HG03066 (cell line): ENCODE data around the gene CFAP251.

Source experiments
- ATAC-seq: cut with Tn5 transposase; IDR thresholded peaks from one replicate; pipeline ENCODE4 v1.9.1; 2021; ENCODE audit warnings: low read depth; ENCODE audit not compliant: unreplicated experiment

The CFAP251 gene

GRCh38 chr12:122045262-122045661 is 126.9 kb downstream of the CFAP251 start:
- no peak for ATAC-seq

- ATAC-seq, result no peak
These were observed 127.8 kb downstream of the CFAP251 start for GRCh38 chr12:122046145-122046544.

GRCh38 chr12:122048151-122048550 is 129.8 kb downstream of the CFAP251 start:
- no peak for ATAC-seq

GRCh38 chr12:122049827-122050226 is 131.4 kb downstream of the CFAP251 start:
- ATAC-seq, result no peak

GRCh38 chr12:122050706-122051105 is 132.3 kb downstream of the CFAP251 start:
- no peak for ATAC-seq

- ATAC-seq, result no peak
These were observed 133.0 kb downstream of the CFAP251 start for GRCh38 chr12:122051231-122051876.

GRCh38 chr12:122052285-122052684 is 133.9 kb downstream of the CFAP251 start:
- ATAC-seq, result no peak
